Measurements from ENCODE around the gene PRPF19. TPM values are rescaled to one million over a fixed set of nuclear protein-coding genes. Genes with fewer than 3 reads are reported as not detected.

PRPF19 gene
- total and polyA plus RNA-seq, 2 of the 4 experiments (the other 2 are of a cell fraction): 29.8 to 50.4 TPM

- H3K4me2 ChIP-seq (ENCODE audit: low read depth, low read length): no peak overlapping the region
- H2AK9ac ChIP-seq (replicated peaks; ENCODE audit: low read depth, low read length, poor library complexity): no peak overlapping the region
- H3K14ac ChIP-seq (replicated peaks; ENCODE audit: low read depth, low read length): no peak overlapping the region
- WGBS, 2 experiments (ENCODE audit: extremely low coverage in 2 of 2, insufficient read length in 1 of 2): 100% methylated on average over 1 of the region's 11 CpGs; no CpG with 5 or more reads in 1 of the 2 experiments
- no peak overlapping the region for H4K91ac ChIP-seq (ENCODE audit: insufficient read depth, low read depth, low read length)
- in situ Hi-C loops (cut with MboI; ENCODE audit: low sequenced_read_pairs) (loop anchor here (25.0 kb wide), 1 partner anchor 1334 kb away; no protein-coding TSS in a partner anchor), dilution Hi-C loops (cut with HindIII; ENCODE audit: low sequenced_read_pairs, unreplicated experiment) (no loop called here), intact Hi-C loops (cut with micrococcal nuclease) (no loop called here)
- H3K56ac ChIP-seq (ENCODE audit: extremely low read depth, insufficient read depth, low read length): no peak overlapping the region
- no peak overlapping the region for H2AFZ ChIP-seq (replicated peaks; ENCODE audit: low read length, poor library complexity)
- ATAC-seq (ENCODE audit: low read depth) (no peak), DNase-seq (no peak)
- ChIA-PET CTCF (interaction anchor here (1.0 kb wide), 1 partner anchor 90 kb away, joined by 3 read pairs; no protein-coding TSS in a partner anchor), POLR2A (ENCODE audit: unreplicated experiment) (no interaction called here)
- no peak overlapping the region for H3K23ac ChIP-seq (ENCODE audit: low read depth, low read length)
- no peak overlapping the region for H2BK120ac ChIP-seq (ENCODE audit: low read depth, low read length)
- no peak overlapping the region for H3K27ac ChIP-seq (ENCODE audit: insufficient read depth, low read length)
- no peak overlapping the region for H3K4me3 ChIP-seq (ENCODE audit: insufficient read depth, low read depth, low read length)
- peaks cover 26% of the 10 kb centered on the region for H3K36me3 ChIP-seq (ENCODE audit: control insufficient read depth, insufficient read depth, low read length)
- H4K20me1 ChIP-seq (ENCODE audit: insufficient read depth, low read length): peaks cover 19% of the 10 kb centered on the region
- H2BK20ac ChIP-seq (ENCODE audit: low read depth, low read length): no peak overlapping the region
- no peaks in the 10 kb centered on the region for H3K27me3 ChIP-seq (ENCODE audit: control insufficient read depth, insufficient read depth, low read length)
- no peak overlapping the region for H3K9ac ChIP-seq (ENCODE audit: low read depth, low read length)
- H3K9me3 ChIP-seq (ENCODE audit: control insufficient read depth, insufficient read depth, low read length): no peaks in the 10 kb centered on the region
- peaks cover 17% of the 10 kb centered on the region for H3K4me1 ChIP-seq (ENCODE audit: control insufficient read depth, insufficient read depth, low read length)
- no TSS peak for BruUV-seq (replicated peaks)
- no peak overlapping the region for H3K4ac ChIP-seq (ENCODE audit: low read depth, low read length)
- TF ChIP-seq RCOR1 (IDR thresholded peaks at IDR 0.05; ENCODE audit: insufficient replicate concordance, low read length): no peak
- TF ChIP-seq BHLHE40 (IDR thresholded peaks at IDR 0.05; ENCODE audit: low read depth, low read length): no peak
- TF ChIP-seq MAFK (IDR thresholded peaks at IDR 0.05; ENCODE audit: low read depth, low read length): no peak
- no peak for TF ChIP-seq CEBPB (IDR thresholded peaks at IDR 0.05; ENCODE audit: low read depth, low read length)
- TF ChIP-seq USF2 (IDR thresholded peaks at IDR 0.05; ENCODE audit: low read depth, low read length): no peak
- TF ChIP-seq MAZ (IDR thresholded peaks at IDR 0.05; ENCODE audit: borderline replicate concordance, low read depth, low read length): no peak
- no peak for TF ChIP-seq RAD21 (IDR thresholded peaks at IDR 0.05; ENCODE audit: low read length)
- TF ChIP-seq NFE2L2 (IDR thresholded peaks at IDR 0.05; ENCODE audit: low read depth, low read length): no peak
- no peak for TF ChIP-seq RFX5 (IDR thresholded peaks at IDR 0.05; ENCODE audit: low read depth, low read length)
- no peak overlapping the region for H2BK5ac ChIP-seq (ENCODE audit: low read depth, low read length, poor library complexity, severe bottlenecking)
- peaks cover 13% of the 10 kb centered on the region; the same call in 1 of the 2 replicates for H3K9me1 ChIP-seq (ENCODE audit: insufficient read depth, low read length)
- no peak overlapping the region for H3K18ac ChIP-seq (ENCODE audit: low read depth, low read length)
- no peak overlapping the region for H4K5ac ChIP-seq (ENCODE audit: low read depth, low read length)
- peaks cover 17 to 61% of the 10 kb centered on the region in 2 experiments for H3K79me1 ChIP-seq (ENCODE audit: low read depth in 1 of 2, low read length in 2 of 2)
- H4K8ac ChIP-seq (ENCODE audit: low read depth in 2 of 2, low read length in 2 of 2): no peak overlapping the region
- H2BK15ac ChIP-seq (ENCODE audit: low read depth, low read length): no peak overlapping the region
- H2AK5ac ChIP-seq (ENCODE audit: low read depth, low read length): no peak overlapping the region
Observed at GRCh38 chr11:60921259-60921658, 14.9 kb upstream of the PRPF19 start.
